ENCODE measurements around the gene POLR2L.

Gene POLR2L

DNA sequence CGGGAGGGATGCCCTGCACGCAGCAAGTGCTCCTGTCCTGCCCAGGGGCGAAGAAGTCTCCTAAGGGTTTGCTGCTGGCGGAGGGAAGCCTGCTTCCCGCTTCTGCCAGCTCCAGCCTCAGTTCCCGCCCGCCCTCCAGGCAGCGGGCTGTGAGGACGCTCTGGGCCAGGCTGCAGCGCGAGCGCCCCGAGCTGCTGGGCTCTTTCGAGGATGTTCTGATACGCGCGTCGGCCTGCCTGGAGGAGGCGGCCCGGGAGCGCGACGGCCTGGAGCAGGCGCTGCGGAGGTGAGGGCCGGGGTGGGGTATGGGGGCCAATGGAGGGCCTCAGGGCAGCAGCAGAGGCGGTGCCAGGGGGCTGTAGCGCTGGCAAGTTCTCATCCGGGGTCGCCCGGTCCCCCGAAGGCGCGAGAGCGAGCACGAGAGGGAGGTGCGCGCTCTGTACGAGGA, 12.5 kb downstream of the POLR2L start:
- no peak for DNase-seq (ENCODE audit: low read depth)
- no peak for TF ChIP-seq CTCF (IDR thresholded peaks at IDR 0.05; ENCODE audit: low read depth, low read length, missing control alignments)
- H3K4me3 ChIP-seq (ENCODE audit: low read depth, low read length): peak overlapping the region; percentile 30

GRCh38 chr11:829176-829846, 13.0 kb downstream of the POLR2L start:
- peak overlapping the region; percentile 30 for H3K4me3 ChIP-seq (ENCODE audit: low read depth, low read length)
- DNase-seq (ENCODE audit: low read depth): no peak
- no peak for TF ChIP-seq CTCF (IDR thresholded peaks at IDR 0.05; ENCODE audit: low read depth, low read length, missing control alignments)

DNA sequence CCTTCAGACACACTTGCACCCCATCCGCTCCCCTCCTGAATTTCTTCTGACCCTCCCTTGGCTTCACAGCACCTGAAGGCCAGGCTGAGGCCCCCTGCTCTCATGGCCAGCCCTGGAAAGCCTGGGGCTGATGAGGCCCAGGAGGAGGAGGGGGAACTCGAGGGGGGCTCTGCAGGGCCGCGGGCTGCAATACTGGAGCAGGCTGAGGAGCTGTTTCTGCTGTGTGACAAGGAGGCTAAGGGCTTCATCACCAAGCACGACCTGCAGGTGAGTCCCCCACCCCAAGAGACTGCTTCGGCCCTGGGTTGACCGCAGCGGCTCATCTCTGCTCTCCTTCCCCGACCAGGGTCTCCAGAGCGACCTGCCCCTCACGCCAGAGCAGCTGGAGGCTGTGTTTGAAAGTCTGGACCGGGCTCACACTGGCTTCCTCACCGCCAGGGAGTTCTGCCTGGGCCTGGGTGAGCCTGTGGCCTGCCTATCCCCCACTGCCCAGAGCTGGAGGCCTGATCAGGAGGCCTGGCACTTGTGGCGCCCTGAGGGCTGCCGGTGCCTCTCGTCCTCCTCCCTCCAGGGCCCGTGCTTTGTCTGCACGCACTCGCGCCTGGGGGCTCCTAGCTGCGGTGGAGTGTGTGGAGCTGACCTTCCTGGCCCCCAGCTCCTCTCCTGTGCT, 13.7 kb downstream of the POLR2L start:
- no peak overlapping the region for H3K4me3 ChIP-seq (ENCODE audit: low read depth, low read length)
- no peak for TF ChIP-seq CTCF (IDR thresholded peaks at IDR 0.05; ENCODE audit: low read depth, low read length, missing control alignments)
- DNase-seq (ENCODE audit: low read depth): no peak

DNA sequence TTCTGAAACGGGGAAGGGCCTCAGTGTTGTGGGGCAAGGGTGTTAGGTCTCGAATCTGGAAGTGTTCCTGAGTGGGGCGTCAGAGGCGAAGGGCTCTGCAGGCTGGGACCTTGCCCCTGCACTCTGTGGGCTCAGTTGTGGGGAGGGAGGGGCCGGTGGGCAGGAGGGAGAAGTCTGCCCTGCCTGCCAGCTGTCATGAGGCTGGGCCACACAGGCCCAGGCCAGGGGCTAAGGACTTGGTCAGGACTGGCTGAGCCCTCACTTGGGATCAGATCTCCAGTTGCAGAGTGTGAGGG, 14.5 kb downstream of the POLR2L start, which contains the start of gene CRACR2B:
TSS of gene CRACR2B (plus strand) at position 23 of the 296 bp plus-strand sequence. CDS start 689 bp downstream, outside the sequence.
- H3K4me3 ChIP-seq (ENCODE audit: low read depth, low read length): peak within 1 kb of the TSS; percentile 70
- no peak for DNase-seq (ENCODE audit: low read depth)
- TF ChIP-seq CTCF (IDR thresholded peaks at IDR 0.05; ENCODE audit: low read depth, low read length, missing control alignments): no peak

DNA sequence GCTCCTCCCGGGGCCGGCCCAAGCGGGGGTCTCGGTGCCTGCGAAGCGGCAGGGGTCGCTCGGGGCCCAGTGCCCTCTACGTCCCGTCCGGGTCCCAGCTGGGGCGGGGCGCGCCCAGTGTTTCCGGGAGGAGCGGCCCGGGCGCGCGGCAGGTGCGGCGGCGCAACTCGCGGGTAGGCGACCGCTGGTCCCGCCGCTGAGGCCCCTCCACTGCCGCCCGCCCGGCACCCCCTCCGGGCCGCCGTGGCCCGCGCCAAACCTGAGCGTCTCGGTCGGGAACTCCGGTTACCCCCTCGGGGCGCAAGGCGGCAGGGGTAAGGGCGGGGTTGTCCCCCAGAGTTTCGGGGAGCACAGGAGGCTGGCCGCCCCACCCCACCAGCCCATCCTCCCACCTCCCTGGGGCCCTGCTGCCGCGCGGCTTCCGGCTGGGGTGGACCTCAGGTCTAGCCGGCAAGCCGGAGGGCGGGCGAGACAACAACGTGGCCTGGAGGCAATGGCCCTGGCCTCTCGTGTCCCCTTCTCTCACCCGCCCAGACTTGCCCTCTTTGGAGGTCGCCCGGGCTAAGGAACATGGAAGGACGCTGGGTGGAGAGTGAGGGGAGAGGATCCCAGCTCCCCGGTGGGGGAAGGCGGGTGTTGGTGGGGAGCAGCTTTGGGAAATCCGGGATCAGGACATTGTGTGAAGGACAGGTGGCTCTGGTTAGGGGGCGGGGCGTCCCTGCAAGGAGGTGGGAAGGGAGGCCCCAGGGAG, 15.0 kb downstream of the POLR2L start:
- TF ChIP-seq CTCF (IDR thresholded peaks at IDR 0.05; ENCODE audit: low read depth, low read length, missing control alignments): no peak
- DNase-seq (ENCODE audit: low read depth): no peak
- H3K4me3 ChIP-seq (ENCODE audit: low read depth, low read length): peak overlapping the region; percentile 70

DNA sequence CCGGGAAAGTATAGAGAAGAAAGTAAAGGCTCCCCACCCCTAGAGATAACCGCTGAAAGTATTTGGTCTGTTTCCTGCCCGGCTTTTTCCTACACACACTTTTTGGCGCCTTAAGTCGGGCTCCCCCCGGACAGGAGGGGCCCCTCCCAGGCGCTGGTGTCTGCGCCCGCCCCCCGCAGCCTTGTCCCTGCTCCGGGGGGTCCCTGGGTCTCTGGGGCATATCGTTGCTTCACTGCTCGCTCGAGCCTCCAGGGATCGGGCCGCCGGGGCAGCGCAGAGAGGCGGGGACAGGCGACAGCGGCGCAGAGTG, 15.5 kb downstream of the POLR2L start:
- no peak for TF ChIP-seq CTCF (IDR thresholded peaks at IDR 0.05; ENCODE audit: low read depth, low read length, missing control alignments)
- no peak for DNase-seq (ENCODE audit: low read depth)
- H3K4me3 ChIP-seq (ENCODE audit: low read depth, low read length): peak overlapping the region; percentile 70
